GM23338 (cell line): ENCODE data around the gene SH3BP2. TPM values are rescaled to one million over a fixed set of nuclear protein-coding genes. Genes with fewer than 3 reads are reported as not detected.

Experiments
- ATAC-seq: fragments of 200-7000 bp; cut with Tn5 transposase; 3 replicates; pipeline ENCODE4 v1.9.1; 2020
- DNase-seq: peaks from one replicate; pipeline ENCODE4 v3.0.0-alpha.2; 2015; ENCODE audit warnings: low spot score
- H2AFZ ChIP-seq: fragments of 200-600 bp; sonication (generic); 2 replicates; pipeline ENCODE4 v1.8.0; 2016; ENCODE audit warnings: antibody characterized with exemption, mild to moderate bottlenecking, moderate library complexity
- H3F3A ChIP-seq: fragments of 200-600 bp; sonication (generic); replicated peaks from 2 replicates; pipeline ENCODE4 v1.8.0; 2017; ENCODE audit warnings: antibody characterized with exemption, mixed run types, low read depth
- H3K27ac ChIP-seq: fragments of 200-600 bp; sonication (generic); 2 replicates; pipeline ENCODE4 v1.6.1; 2016; ENCODE audit warnings: low read depth
- H3K27me3 ChIP-seq: fragments of 200-600 bp; sonication (generic); 2 replicates; pipeline ENCODE4 v1.8.0; 2016; ENCODE audit warnings: mild to moderate bottlenecking, mixed run types, moderate library complexity; ENCODE audit not compliant: insufficient read depth
- H3K36me3 ChIP-seq: fragments of 200-600 bp; sonication (generic); 2 replicates; pipeline ENCODE4 v1.8.0; 2016; ENCODE audit warnings: mild to moderate bottlenecking; ENCODE audit not compliant: insufficient read depth
- H3K4me1 ChIP-seq: fragments of 200-600 bp; sonication (generic); 2 replicates; pipeline ENCODE4 v1.8.0; 2016; ENCODE audit warnings: mild to moderate bottlenecking, moderate library complexity; ENCODE audit not compliant: insufficient read depth
- H3K4me2 ChIP-seq: fragments of 200-600 bp; sonication (generic); 2 replicates; pipeline ENCODE4 v1.7.1; 2017; ENCODE audit warnings: mixed run types
- H3K4me3 ChIP-seq: fragments of 200-600 bp; sonication (generic); 2 replicates; pipeline ENCODE4 v1.6.1; 2016; ENCODE audit warnings: mixed run types
- H3K79me2 ChIP-seq: fragments of 200-600 bp; sonication (generic); replicated peaks from 2 replicates; pipeline ENCODE4 v1.8.0; 2017; ENCODE audit warnings: mild to moderate bottlenecking; ENCODE audit not compliant: insufficient read depth
- H3K9me2 ChIP-seq: fragments of 200-600 bp; sonication (generic); 2 replicates; pipeline ENCODE4 v1.8.0; 2017; ENCODE audit not compliant: insufficient read depth
- H4K20me1 ChIP-seq: fragments of 200-600 bp; sonication (generic); replicated peaks from 2 replicates; pipeline ENCODE4 v1.8.0; 2017; ENCODE audit warnings: mild to moderate bottlenecking; ENCODE audit not compliant: insufficient read depth
- H3K27ac Mint-ChIP-seq: 2 replicates; pipeline ENCODE4 v1.8.0; 2020; ENCODE audit warnings: inconsistent platforms, mild to moderate bottlenecking, moderate library complexity, mixed read lengths
- H3K27me3 Mint-ChIP-seq: 3 replicates; pipeline ENCODE4 v1.8.0; 2022; ENCODE audit warnings: low read depth, mild to moderate bottlenecking, moderate library complexity, mixed read lengths, inconsistent platforms; ENCODE audit not compliant: insufficient read depth, poor library complexity
- H3K36me3 Mint-ChIP-seq: 3 replicates; pipeline ENCODE4 v1.8.0; 2021; ENCODE audit warnings: low read depth, mild to moderate bottlenecking, inconsistent platforms, moderate library complexity, mixed read lengths
- H3K4me1 Mint-ChIP-seq: 3 replicates; pipeline ENCODE4 v1.8.0; 2020; ENCODE audit warnings: mild to moderate bottlenecking, inconsistent platforms, mixed read lengths
- H3K4me3 Mint-ChIP-seq: 3 replicates; pipeline ENCODE4 v1.8.0; 2021; ENCODE audit warnings: moderate library complexity, mild to moderate bottlenecking, inconsistent platforms, mixed read lengths
- H3K9me3 Mint-ChIP-seq: 3 replicates; pipeline ENCODE4 v1.8.0; 2020; ENCODE audit warnings: moderate library complexity, mild to moderate bottlenecking, inconsistent platforms, mixed read lengths
- CREB1 ChIP-seq: fragments of 250-450 bp; sonication (Bioruptor Pico); IDR thresholded peaks from 2 replicates; pipeline ENCODE4 v1.5.0; 2020; ENCODE audit warnings: low read depth, mild to moderate bottlenecking, moderate library complexity
- CTCF ChIP-seq, 2 experiments: fragments of 200-600 bp in 1 of 2; sonication (generic) in 1 of 2; conservative IDR thresholded peaks; 2 replicates each; pipeline versions ENCODE4 v1.5.1 to v1.6.1; 2016 to 2017; ENCODE audit warnings: antibody characterized with exemption in 2 of 2, low read depth in 2 of 2, mild to moderate bottlenecking in 2 of 2, moderate library complexity in 1 of 2
- ETS1 ChIP-seq: IDR thresholded peaks from 2 replicates; pipeline ENCODE4 v1.6.1; 2016; ENCODE audit warnings: antibody characterized with exemption
- EZH2 ChIP-seq: fragments of 200-600 bp; sonication (generic); IDR thresholded peaks from one replicate; pipeline ENCODE4 v1.8.0; 2017; ENCODE audit warnings: antibody characterized with exemption, mild to moderate bottlenecking, low read depth; ENCODE audit not compliant: unreplicated experiment
- EZH2phosphoT487 ChIP-seq: fragments of 200-600 bp; sonication (generic); IDR thresholded peaks from one replicate; pipeline ENCODE4 v1.8.1; 2018; ENCODE audit warnings: antibody characterized with exemption; ENCODE audit not compliant: unreplicated experiment
- JUNB ChIP-seq: IDR thresholded peaks from one replicate; pipeline ENCODE4 v1.6.1; 2016; ENCODE audit warnings: antibody characterized with exemption; ENCODE audit not compliant: unreplicated experiment
- NANOG ChIP-seq: IDR thresholded peaks from 2 replicates; pipeline ENCODE4 v1.6.1; 2016; ENCODE audit warnings: antibody characterized with exemption, borderline replicate concordance
- REST ChIP-seq: IDR thresholded peaks from one replicate; pipeline ENCODE4 v1.6.1; 2018; ENCODE audit warnings: antibody characterized with exemption; ENCODE audit not compliant: unreplicated experiment
- STAT1 ChIP-seq: IDR thresholded peaks from one replicate; pipeline ENCODE4 v1.6.1; 2016; ENCODE audit warnings: antibody characterized with exemption; ENCODE audit not compliant: unreplicated experiment
- ZNF114 ChIP-seq: fragments of 250-450 bp; sonication (Bioruptor Pico); IDR thresholded peaks from 2 replicates; pipeline ENCODE4 v1.5.0; 2020; ENCODE audit warnings: mild to moderate bottlenecking, moderate library complexity
- ZNF462 ChIP-seq: fragments of 250-450 bp; sonication (Bioruptor Pico); IDR thresholded peaks from 2 replicates; pipeline ENCODE4 v1.5.0; 2020; ENCODE audit warnings: mild to moderate bottlenecking, moderate library complexity
- polyA plus RNA-seq: library from polyadenylated mRNA; unstranded; fragments of >200 nt; fragmentation: Nextera tagmentation; extraction: Ambion mirVana; gene quantifications from 2 replicates; pipeline ENCODE4 v1.2.1, GENCODE V29; 2016
- total RNA-seq: library from RNA; depleted of rRNA; stranded (reverse); fragments of >200 nt; shearing (Covaris generic); gene quantifications from 2 replicates; pipeline ENCODE4 v1.2.3, GENCODE V29; 2014

Gene SH3BP2
- total and polyA plus RNA-seq, 2 experiments from 2014 or later = 15.2 to 43.9 TPM

- TF ChIP-seq JUNB (no peak), CREB1 (CRISPR knock-in tag) (no peak), EZH2phosphoT487 (no peak), CTCF (conservative IDR thresholded peaks at IDR 0.05; ENCODE audit: low read depth in 2 of 2) (no peak), NANOG (no peak), REST (no peak), ZNF114 (CRISPR knock-in tag) (no peak), ETS1 (no peak), STAT1 (no peak), EZH2 (no peak)
Observed at GRCh38 chr4:2756691-2757350, 36.1 kb upstream of the SH3BP2 start (continued).

GRCh38 chr4:2757426-2757825 lies 35.5 kb upstream of the SH3BP2 start:
- peaks cover 15% of the 10 kb centered on the region for H3K27me3 Mint-ChIP-seq
- no peaks in the 10 kb centered on the region; the same call in 1 of the 2 replicates for H4K20me1 ChIP-seq
- no peaks in the 10 kb centered on the region for H3K9me3 Mint-ChIP-seq
- H3K79me2 ChIP-seq = peaks cover 25% of the 10 kb centered on the region
- no peak overlapping the region for H3K4me2 ChIP-seq
- peaks cover 6% of the 10 kb centered on the region; the same call in 1 of the 2 replicates for H3K4me1 ChIP-seq
- H2AFZ ChIP-seq = no peak overlapping the region
- H3K36me3 Mint-ChIP-seq = peaks cover 4% of the 10 kb centered on the region; the same call in 2 of the 3 replicates
- 0 out of 2 replicates have a peak, but pooled peaks cover 7% of the 10 kb centered on the region for H3F3A ChIP-seq
- peak overlapping the region; percentile 20; the same call in 1 of the 3 replicates for H3K4me3 Mint-ChIP-seq
- DNase-seq (no peak), ATAC-seq (no peak)
- H3K4me1 Mint-ChIP-seq = peaks cover 14% of the 10 kb centered on the region
- no peak overlapping the region for H3K27ac Mint-ChIP-seq
- no peaks in the 10 kb centered on the region for H3K27me3 ChIP-seq
- H3K27ac ChIP-seq = no peak overlapping the region
- no peak overlapping the region for H3K4me3 ChIP-seq
- no peaks in the 10 kb centered on the region for H3K36me3 ChIP-seq
- H3K9me2 ChIP-seq = no peaks in the 10 kb centered on the region
- TF ChIP-seq ZNF462 (no peak), EZH2 (no peak), CREB1 (CRISPR knock-in tag) (no peak)
